ENCODE data around the gene STXBP4.

STXBP4 gene

DNA sequence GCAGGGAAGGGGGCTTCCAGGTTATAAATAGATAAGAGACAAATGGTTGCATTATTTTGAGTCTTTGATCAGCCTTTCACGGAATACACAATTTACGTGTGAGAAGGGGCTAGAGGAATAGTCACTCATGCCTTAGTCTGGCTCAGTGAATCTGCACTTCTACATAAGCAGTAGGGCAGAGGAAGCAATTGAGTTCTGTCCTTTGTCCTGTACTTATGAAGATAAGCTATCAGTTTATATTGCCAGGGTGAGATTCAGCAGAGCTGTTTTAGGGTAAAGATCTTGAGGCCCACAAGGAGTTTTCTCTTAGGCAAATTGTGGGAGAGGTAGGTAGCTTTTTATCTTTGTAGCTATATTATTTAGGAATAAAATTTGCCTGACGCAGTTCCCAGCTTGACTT is 34.6 kb upstream of the STXBP4 start:
- Histone ChIP-seq H3K4me2 (ENCODE audit: low read depth, low read length) (no peak overlapping the region), H2AFZ (ENCODE audit: low read length) (no peak overlapping the region), H3K27me3 (replicated peaks; ENCODE audit: insufficient read depth, low read length) (no peaks in the 10 kb centered on the region), H3K36me3 (replicated peaks; ENCODE audit: insufficient read depth, low read length) (no peaks in the 10 kb centered on the region), H4K20me1 (ENCODE audit: insufficient read depth, low read length) (no peaks in the 10 kb centered on the region), H3K9ac (ENCODE audit: low read length) (no peak overlapping the region), H3K9me2 (replicated peaks; ENCODE audit: insufficient read depth, low read length) (no peaks in the 10 kb centered on the region), H3K27ac (ENCODE audit: low read length) (no peak overlapping the region), H3K79me2 (ENCODE audit: low read length) (no peaks in the 10 kb centered on the region), H3F3A (ENCODE audit: insufficient read depth, low read length) (no peaks in the 10 kb centered on the region), H3K4me1 (ENCODE audit: low read length) (no peaks in the 10 kb centered on the region), H3K9me3 (replicated peaks; ENCODE audit: insufficient read depth, low read length) (no peaks in the 10 kb centered on the region), H3K4me3 (ENCODE audit: low read length) (no peak overlapping the region)
- DNase-seq = no peak
- TF ChIP-seq, protein P1, sequence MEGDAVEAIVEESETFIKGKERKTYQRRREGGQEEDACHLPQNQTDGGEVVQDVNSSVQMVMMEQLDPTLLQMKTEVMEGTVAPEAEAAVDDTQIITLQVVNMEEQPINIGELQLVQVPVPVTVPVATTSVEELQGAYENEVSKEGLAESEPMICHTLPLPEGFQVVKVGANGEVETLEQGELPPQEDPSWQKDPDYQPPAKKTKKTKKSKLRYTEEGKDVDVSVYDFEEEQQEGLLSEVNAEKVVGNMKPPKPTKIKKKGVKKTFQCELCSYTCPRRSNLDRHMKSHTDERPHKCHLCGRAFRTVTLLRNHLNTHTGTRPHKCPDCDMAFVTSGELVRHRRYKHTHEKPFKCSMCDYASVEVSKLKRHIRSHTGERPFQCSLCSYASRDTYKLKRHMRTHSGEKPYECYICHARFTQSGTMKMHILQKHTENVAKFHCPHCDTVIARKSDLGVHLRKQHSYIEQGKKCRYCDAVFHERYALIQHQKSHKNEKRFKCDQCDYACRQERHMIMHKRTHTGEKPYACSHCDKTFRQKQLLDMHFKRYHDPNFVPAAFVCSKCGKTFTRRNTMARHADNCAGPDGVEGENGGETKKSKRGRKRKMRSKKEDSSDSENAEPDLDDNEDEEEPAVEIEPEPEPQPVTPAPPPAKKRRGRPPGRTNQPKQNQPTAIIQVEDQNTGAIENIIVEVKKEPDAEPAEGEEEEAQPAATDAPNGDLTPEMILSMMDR (IDR thresholded peaks at IDR 0.05; ENCODE audit: low read length) = no peak
- no peak for TF ChIP-seq EZH2 (optimal IDR thresholded peaks at IDR 0.05; ENCODE audit: low read depth, low read length)
- no peak for TF ChIP-seq EZH2phosphoT487 (IDR thresholded peaks at IDR 0.05; ENCODE audit: low read length)

DNA sequence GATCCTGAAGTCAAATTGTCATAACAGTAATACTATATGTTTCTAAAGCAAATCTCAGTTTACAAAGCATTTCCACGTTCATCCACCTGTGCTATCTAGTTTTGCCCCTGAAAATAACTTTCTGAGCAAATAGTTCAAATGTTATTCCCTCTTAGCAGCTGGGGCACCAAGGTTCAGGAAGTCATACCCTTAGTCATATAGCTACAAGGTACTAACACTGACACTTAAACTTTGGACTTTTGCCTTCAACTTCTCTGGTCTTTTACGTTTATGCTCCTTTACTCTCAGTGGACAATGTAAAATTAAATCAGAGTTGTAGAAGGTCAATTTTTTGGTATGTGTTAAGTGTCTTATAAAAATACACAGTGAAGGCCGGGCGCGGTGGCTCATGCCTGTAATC is 33.1 kb upstream of the STXBP4 start:
- no peak overlapping the region for H3K4me3 ChIP-seq (ENCODE audit: low read length)

DNA sequence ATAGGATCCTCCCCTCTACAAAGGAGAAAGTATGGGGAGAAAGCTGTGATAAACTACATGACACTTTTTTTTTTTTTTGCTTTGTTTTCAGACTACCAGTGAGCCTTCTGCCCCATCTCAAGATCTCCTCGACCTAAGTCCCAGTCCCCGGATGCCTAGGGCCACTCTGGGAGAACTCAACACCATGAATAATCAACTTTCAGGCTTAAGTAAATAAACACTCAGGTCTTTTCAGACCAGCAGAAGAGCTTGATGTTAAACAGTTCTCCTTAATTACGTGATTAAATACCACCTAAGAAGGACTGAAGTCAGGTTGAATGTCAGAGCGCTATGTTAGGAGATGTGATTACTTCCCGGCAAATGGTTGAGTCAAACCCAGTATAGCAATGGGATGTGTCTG is 31.5 kb upstream of the STXBP4 start:
- Histone ChIP-seq H3K4me3 (ENCODE audit: low read length) (no peak overlapping the region), H2AFZ (ENCODE audit: low read length) (no peak overlapping the region), H3K9me2 (replicated peaks; ENCODE audit: insufficient read depth, low read length) (no peaks in the 10 kb centered on the region), H3K27ac (ENCODE audit: low read length) (no peak overlapping the region), H3F3A (ENCODE audit: insufficient read depth, low read length) (no peaks in the 10 kb centered on the region), H3K27me3 (replicated peaks; ENCODE audit: insufficient read depth, low read length) (no peaks in the 10 kb centered on the region), H3K36me3 (replicated peaks; ENCODE audit: insufficient read depth, low read length) (no peaks in the 10 kb centered on the region), H3K9me3 (replicated peaks; ENCODE audit: insufficient read depth, low read length) (no peaks in the 10 kb centered on the region), H3K4me1 (ENCODE audit: low read length) (no peaks in the 10 kb centered on the region), H3K4me2 (ENCODE audit: low read depth, low read length) (no peak overlapping the region), H3K79me2 (ENCODE audit: low read length) (no peaks in the 10 kb centered on the region), H3K9ac (ENCODE audit: low read length) (no peak overlapping the region), H4K20me1 (ENCODE audit: insufficient read depth, low read length) (no peaks in the 10 kb centered on the region)
- DNase-seq = no peak
- TF ChIP-seq EZH2 (optimal IDR thresholded peaks at IDR 0.05; ENCODE audit: low read depth, low read length) (no peak), EZH2phosphoT487 (IDR thresholded peaks at IDR 0.05; ENCODE audit: low read length) (no peak)
- TF ChIP-seq, protein P1 (IDR thresholded peaks at IDR 0.05; ENCODE audit: low read length) = no peak

More for the DNA sequence above, 33.1 kb upstream of the STXBP4 start:
- Histone ChIP-seq H3K4me2 (ENCODE audit: low read depth, low read length) (no peak overlapping the region), H3K9me3 (replicated peaks; ENCODE audit: insufficient read depth, low read length) (no peaks in the 10 kb centered on the region), H2AFZ (ENCODE audit: low read length) (no peak overlapping the region), H3F3A (ENCODE audit: insufficient read depth, low read length) (no peaks in the 10 kb centered on the region), H3K36me3 (replicated peaks; ENCODE audit: insufficient read depth, low read length) (no peaks in the 10 kb centered on the region), H3K27ac (ENCODE audit: low read length) (no peak overlapping the region), H4K20me1 (ENCODE audit: insufficient read depth, low read length) (no peaks in the 10 kb centered on the region), H3K9me2 (replicated peaks; ENCODE audit: insufficient read depth, low read length) (no peaks in the 10 kb centered on the region), H3K27me3 (replicated peaks; ENCODE audit: insufficient read depth, low read length) (no peaks in the 10 kb centered on the region), H3K9ac (ENCODE audit: low read length) (no peak overlapping the region), H3K4me1 (ENCODE audit: low read length) (no peaks in the 10 kb centered on the region), H3K79me2 (ENCODE audit: low read length) (no peaks in the 10 kb centered on the region)
- TF ChIP-seq EZH2phosphoT487 (IDR thresholded peaks at IDR 0.05; ENCODE audit: low read length) (no peak), EZH2 (optimal IDR thresholded peaks at IDR 0.05; ENCODE audit: low read depth, low read length) (no peak)
- TF ChIP-seq, protein P1 (IDR thresholded peaks at IDR 0.05; ENCODE audit: low read length) = no peak
- no peak for DNase-seq

Measured in MM.1S (cell line).